ENCODE data around the gene PDE6D.
A peak's percentile ranks its signal among the peaks of the same experiment; 100 is the strongest.

Gene PDE6D

GRCh38 chr2:231709636-231709980 lies 71.5 kb downstream of the PDE6D start:
- FAIRE-seq (no peak), DNase-seq (ENCODE audit: insufficient read length, low spot score) (no peak)
- no peak for TF ChIP-seq PAX5 (IDR thresholded peaks at IDR 0.05; ENCODE audit: insufficient read depth, low read length, severe bottlenecking)
- TF ChIP-seq SPI1 (IDR thresholded peaks at IDR 0.05; ENCODE audit: low read depth, low read length), result no peak
- no peak for TF ChIP-seq TAF1 (IDR thresholded peaks at IDR 0.05; ENCODE audit: low read depth, low read length)
- no peak for TF ChIP-seq POU2F2 (IDR thresholded peaks at IDR 0.05; ENCODE audit: low read depth, low read length)
- no peak for TF ChIP-seq POLR2A (IDR thresholded peaks at IDR 0.05; ENCODE audit: low read depth, low read length)
- TF ChIP-seq POLR2AphosphoS5 (IDR thresholded peaks at IDR 0.05; ENCODE audit: low read depth, low read length), result no peak

DNA sequence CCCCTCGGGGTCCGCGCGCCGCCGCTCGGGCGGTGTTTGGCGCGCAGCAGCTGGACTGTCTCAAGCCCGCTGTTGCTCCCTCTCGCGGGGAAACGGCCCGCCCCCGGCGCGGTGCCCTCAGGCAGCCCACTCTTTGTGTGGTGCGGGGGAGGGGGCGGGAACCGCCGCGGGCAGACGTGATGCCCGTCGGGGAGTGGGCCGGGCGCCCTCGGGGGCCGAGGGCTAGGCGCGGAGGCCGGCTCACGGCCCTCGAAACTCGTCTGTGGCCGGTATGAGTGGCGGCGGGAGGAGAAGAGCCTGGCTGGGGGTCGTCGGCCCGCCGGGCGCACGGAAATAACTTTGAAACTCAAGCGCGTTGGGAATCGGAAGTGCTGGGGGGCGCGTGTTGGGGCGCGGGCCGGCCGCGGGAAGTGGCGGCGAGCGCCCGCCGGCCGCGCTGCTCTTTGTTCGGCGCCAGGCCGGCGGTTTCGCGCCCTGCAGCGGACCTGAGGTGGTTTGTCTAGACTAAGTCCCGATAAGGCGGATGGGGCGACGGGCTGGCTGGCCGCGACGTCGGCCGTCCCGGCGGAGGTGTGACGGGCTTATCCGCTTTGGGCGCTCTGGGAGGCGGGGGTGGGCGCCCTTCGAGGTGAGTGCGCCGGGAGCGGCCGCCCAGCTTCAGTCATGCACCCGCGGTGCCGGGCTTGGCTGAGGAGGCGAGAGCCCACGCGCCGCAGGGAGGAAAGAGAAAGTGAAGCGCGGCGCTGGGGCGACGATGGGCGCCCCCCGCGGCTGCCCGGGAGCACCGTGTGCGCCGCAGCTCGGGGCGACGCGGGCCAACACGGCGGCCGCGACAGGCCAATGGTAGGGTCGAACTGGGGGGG lies 72.1 kb downstream of the PDE6D start:
- DNase-seq (ENCODE audit: insufficient read length, low spot score) (no peak), FAIRE-seq (no peak)
- TF ChIP-seq POLR2A (IDR thresholded peaks at IDR 0.05; ENCODE audit: low read depth, low read length) (no peak; the same call in 1 of the 2 replicates), POLR2AphosphoS5 (IDR thresholded peaks at IDR 0.05; ENCODE audit: low read depth, low read length) (peak; percentile 80), TAF1 (IDR thresholded peaks at IDR 0.05; ENCODE audit: low read depth, low read length) (no peak; the same call in 1 of the 2 replicates)

DNA sequence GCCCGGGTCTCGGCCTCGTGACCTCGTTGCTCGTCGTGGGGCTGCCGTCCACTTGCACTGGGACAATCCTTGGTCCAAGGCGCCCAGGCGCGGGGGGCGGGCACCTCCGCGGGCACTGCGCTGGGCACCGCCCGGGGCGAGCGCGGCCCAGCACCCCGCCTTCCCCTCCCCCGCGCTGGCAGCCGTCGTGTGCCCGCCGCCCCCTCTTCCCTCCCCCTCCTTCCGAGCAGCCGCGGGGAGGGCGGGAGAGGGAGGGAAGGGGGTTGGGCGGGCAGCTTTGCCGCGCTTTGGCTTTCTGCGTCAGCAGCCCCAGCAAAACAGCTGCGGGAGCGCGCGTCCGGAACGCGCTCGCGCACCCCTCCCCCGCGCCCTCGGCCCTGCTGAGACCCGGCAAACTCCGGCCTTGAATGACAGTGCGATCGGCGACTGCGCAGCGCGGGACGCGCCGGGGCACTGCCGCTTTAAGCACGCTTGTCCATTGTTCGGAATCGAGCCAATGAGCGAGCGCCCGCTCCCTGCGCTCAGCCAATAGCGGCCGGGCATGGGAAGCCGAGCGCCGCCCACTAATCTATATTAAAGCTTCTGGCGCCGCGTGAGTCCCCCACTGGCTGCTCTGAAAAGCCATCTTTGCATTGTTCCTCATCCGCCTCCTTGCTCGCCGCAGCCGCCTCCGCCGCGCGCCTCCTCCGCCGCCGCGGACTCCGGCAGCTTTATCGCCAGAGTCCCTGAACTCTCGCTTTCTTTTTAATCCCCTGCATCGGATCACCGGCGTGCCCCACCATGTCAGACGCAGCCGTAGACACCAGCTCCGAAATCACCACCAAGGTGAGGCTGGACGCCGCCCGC lies 72.9 kb downstream of the PDE6D start, which contains the start of gene PTMA:
TSS of gene PTMA (plus strand) at position 599 of the 846 bp plus-strand sequence. CDS start at position 781, 182 bp downstream.
- TF ChIP-seq POLR2AphosphoS5 (IDR thresholded peaks at IDR 0.05; ENCODE audit: low read depth, low read length) (peak; percentile 96), PAX5 (IDR thresholded peaks at IDR 0.05; ENCODE audit: insufficient read depth, low read length, severe bottlenecking) (peak; percentile 63), SPI1 (IDR thresholded peaks at IDR 0.05; ENCODE audit: low read depth, low read length) (no peak), POLR2A (IDR thresholded peaks at IDR 0.05; ENCODE audit: low read depth, low read length) (peak; percentile 96), TAF1 (IDR thresholded peaks at IDR 0.05; ENCODE audit: low read depth, low read length) (peak; percentile 87), POU2F2 (IDR thresholded peaks at IDR 0.05; ENCODE audit: low read depth, low read length) (peak; percentile 66; the same call in 1 of the 2 replicates)
- DNase-seq (ENCODE audit: insufficient read length, low spot score), result peak; percentile 86
- peak; percentile 93 for FAIRE-seq

DNA sequence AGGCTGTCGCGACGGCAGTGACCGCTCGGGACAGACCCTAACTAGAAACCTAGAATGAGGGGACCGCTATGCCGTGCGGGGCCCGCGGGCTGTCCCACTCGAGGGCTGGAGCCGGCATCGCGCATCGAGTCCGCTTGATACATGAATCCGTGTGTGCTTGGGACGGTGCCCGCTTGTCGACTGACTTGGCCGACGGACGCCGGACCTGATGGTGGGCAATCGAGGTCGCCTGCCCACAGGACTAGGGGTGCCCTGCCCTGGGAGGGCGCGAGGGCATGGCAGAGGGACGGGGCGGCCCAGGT lies 73.5 kb downstream of the PDE6D start:
- DNase-seq (ENCODE audit: insufficient read length, low spot score) (no peak), FAIRE-seq (peak; percentile 20)
- TF ChIP-seq TAF1 (IDR thresholded peaks at IDR 0.05; ENCODE audit: low read depth, low read length) (no peak), POU2F2 (IDR thresholded peaks at IDR 0.05; ENCODE audit: low read depth, low read length) (no peak), POLR2AphosphoS5 (IDR thresholded peaks at IDR 0.05; ENCODE audit: low read depth, low read length) (no peak), POLR2A (IDR thresholded peaks at IDR 0.05; ENCODE audit: low read depth, low read length) (no peak), PAX5 (IDR thresholded peaks at IDR 0.05; ENCODE audit: insufficient read depth, low read length, severe bottlenecking) (no peak), SPI1 (IDR thresholded peaks at IDR 0.05; ENCODE audit: low read depth, low read length) (no peak)

DNA sequence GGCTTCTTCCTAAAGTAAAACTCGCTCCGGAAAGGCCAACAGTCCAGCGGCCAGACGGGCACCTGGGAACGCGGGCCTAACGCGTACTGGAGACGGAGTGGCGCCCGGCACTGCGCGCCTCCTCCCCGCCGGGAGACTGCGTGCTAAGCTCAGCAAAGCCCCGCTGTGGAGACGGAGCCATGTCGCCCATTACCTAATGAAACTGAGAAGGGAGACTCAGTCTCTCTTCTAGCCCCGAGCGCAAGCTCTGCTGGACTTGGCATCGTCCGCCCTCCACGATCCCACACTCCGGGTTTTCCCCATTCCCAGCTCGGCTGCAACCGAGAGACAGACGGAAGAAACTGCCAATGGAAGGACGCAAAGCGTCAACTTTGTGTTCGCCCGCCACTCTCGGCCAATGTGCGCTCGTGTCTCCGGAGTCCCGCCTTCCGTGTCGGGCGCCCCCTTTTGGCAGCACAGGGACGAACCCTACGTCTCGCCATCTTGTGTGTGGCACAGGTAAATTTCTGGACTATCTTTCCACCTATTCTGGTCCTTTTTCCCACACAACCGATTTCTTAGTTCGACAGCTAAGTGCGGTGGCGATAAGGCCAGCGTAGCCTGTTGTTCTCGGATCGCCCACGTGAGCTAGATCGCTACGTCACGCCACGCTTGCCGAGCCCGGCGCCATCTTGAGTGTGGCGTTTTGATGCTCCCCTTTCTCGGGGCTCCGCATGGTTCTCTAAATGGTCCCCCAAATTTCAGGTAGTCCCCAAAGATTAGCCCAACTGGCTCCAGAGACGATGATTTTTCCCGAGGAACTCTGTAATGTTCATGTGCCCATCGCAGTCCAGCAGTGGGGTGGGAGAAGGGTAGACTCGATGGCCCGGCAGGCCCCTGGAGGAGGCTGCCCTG lies 74.1 kb downstream of the PDE6D start:
- TF ChIP-seq TAF1 (IDR thresholded peaks at IDR 0.05; ENCODE audit: low read depth, low read length) (peak; percentile 100), SPI1 (IDR thresholded peaks at IDR 0.05; ENCODE audit: low read depth, low read length) (no peak), POLR2AphosphoS5 (IDR thresholded peaks at IDR 0.05; ENCODE audit: low read depth, low read length) (peak; percentile 91), POLR2A (IDR thresholded peaks at IDR 0.05; ENCODE audit: low read depth, low read length) (peak; percentile 86), PAX5 (IDR thresholded peaks at IDR 0.05; ENCODE audit: insufficient read depth, low read length, severe bottlenecking) (no peak), POU2F2 (IDR thresholded peaks at IDR 0.05; ENCODE audit: low read depth, low read length) (peak; percentile 69; the same call in 1 of the 2 replicates)
- FAIRE-seq (peak; percentile 97), DNase-seq (ENCODE audit: insufficient read length, low spot score) (peak; percentile 88)

- FAIRE-seq, result no peak
- no peak for TF ChIP-seq POU2F2 (IDR thresholded peaks at IDR 0.05; ENCODE audit: low read depth, low read length)
- TF ChIP-seq PAX5 (IDR thresholded peaks at IDR 0.05; ENCODE audit: insufficient read depth, low read length, severe bottlenecking), result no peak
- no peak for TF ChIP-seq POLR2A (IDR thresholded peaks at IDR 0.05; ENCODE audit: low read depth, low read length)
- no peak for TF ChIP-seq SPI1 (IDR thresholded peaks at IDR 0.05; ENCODE audit: low read depth, low read length)
- TF ChIP-seq POLR2AphosphoS5 (IDR thresholded peaks at IDR 0.05; ENCODE audit: low read depth, low read length), result no peak
- TF ChIP-seq TAF1 (IDR thresholded peaks at IDR 0.05; ENCODE audit: low read depth, low read length), result no peak
- DNase-seq (ENCODE audit: insufficient read length, low spot score), result no peak
Observed at GRCh38 chr2:231704017-231704416, 77.1 kb downstream of the PDE6D start.

- DNase-seq (ENCODE audit: insufficient read length, low spot score) (no peak), FAIRE-seq (no peak)
- peak; percentile 80; the same call in 1 of the 2 replicates for TF ChIP-seq POU2F2 (IDR thresholded peaks at IDR 0.05; ENCODE audit: low read depth, low read length)
- TF ChIP-seq TAF1 (IDR thresholded peaks at IDR 0.05; ENCODE audit: low read depth, low read length), result no peak
- no peak for TF ChIP-seq PAX5 (IDR thresholded peaks at IDR 0.05; ENCODE audit: insufficient read depth, low read length, severe bottlenecking)
- no peak for TF ChIP-seq SPI1 (IDR thresholded peaks at IDR 0.05; ENCODE audit: low read depth, low read length)
Observed at GRCh38 chr2:231701456-231702373, 79.4 kb downstream of the PDE6D start.

DNA sequence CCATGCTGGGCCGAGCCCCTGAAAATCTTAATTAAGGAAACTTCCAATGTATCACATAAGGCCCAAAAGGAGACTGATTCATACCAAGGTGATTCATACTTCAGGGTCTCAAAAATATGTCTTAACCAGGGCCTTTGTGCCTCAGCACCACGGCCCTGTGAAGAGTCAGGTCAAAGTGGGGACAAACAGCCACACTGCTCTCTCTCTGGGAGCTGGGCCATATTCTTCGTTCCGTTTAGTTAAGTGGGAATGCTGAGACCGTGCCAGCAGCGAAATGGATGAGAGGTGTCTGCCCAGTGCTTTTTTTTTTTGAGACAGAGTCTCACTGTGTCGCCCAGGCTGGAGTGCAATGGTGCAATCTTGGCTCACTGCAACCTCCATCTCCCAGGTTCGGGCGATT lies 82.1 kb downstream of the PDE6D start:
- FAIRE-seq, result no peak
- no peak for DNase-seq (ENCODE audit: insufficient read length, low spot score)
- no peak for TF ChIP-seq POU2F2 (IDR thresholded peaks at IDR 0.05; ENCODE audit: low read depth, low read length)
- TF ChIP-seq TAF1 (IDR thresholded peaks at IDR 0.05; ENCODE audit: low read depth, low read length), result no peak
- no peak for TF ChIP-seq POLR2AphosphoS5 (IDR thresholded peaks at IDR 0.05; ENCODE audit: low read depth, low read length)
- TF ChIP-seq PAX5 (IDR thresholded peaks at IDR 0.05; ENCODE audit: insufficient read depth, low read length, severe bottlenecking), result no peak
- TF ChIP-seq POLR2A (IDR thresholded peaks at IDR 0.05; ENCODE audit: low read depth, low read length), result no peak
- no peak for TF ChIP-seq SPI1 (IDR thresholded peaks at IDR 0.05; ENCODE audit: low read depth, low read length)

All from GM12891 (cell line).